NCI-H2081 treated with DMSO at 0.1 percent for 48 hours (cell line): ENCODE measurements around the gene RSKR.
A peak's percentile ranks its signal among the peaks of the same experiment; 100 is the strongest.
"Not testable (repeated sequence)": the region's sequence is repeated elsewhere in the genome, so short reads cannot be mapped to it uniquely, and the experiment has no call there.

Source experiments
- DNase-seq: peaks from one replicate; lab custom pipeline; 2025; lab: John Stamatoyannopoulos, UW

The RSKR gene

GRCh38 chr17:28578246-28579195 is 35.5 kb downstream of the RSKR start:
- DNase-seq, result no peak

GRCh38 chr17:28577466-28577824 is 36.5 kb downstream of the RSKR start:
- no peak for DNase-seq

GRCh38 chr17:28576758-28577465 is 37.1 kb downstream of the RSKR start, which contains the start of gene ALDOC:
ALDOC (minus strand) TSS chr17:28576895; CDS start chr17:28575532, 1,363 bp downstream.
- peak; percentile 33 for DNase-seq

- DNase-seq, result not testable (repeated sequence)
Measured at GRCh38 chr17:28576016-28576415, 38.0 kb downstream of the RSKR start.

- DNase-seq, result no peak
Measured at GRCh38 chr17:28575126-28575795, 38.7 kb downstream of the RSKR start.

- no peak for DNase-seq
Measured at GRCh38 chr17:28574526-28574925, 39.5 kb downstream of the RSKR start.

GRCh38 chr17:28573966-28574480 is 40.0 kb downstream of the RSKR start:
- DNase-seq, result no peak

GRCh38 chr17:28573521-28573920 is 40.5 kb downstream of the RSKR start:
- DNase-seq, result no peak

- DNase-seq, result no peak
Measured at GRCh38 chr17:28573040-28573380, 41.0 kb downstream of the RSKR start.

GRCh38 chr17:28572259-28573039 is 41.5 kb downstream of the RSKR start:
- no peak for DNase-seq

GRCh38 chr17:28571361-28572122 is 42.4 kb downstream of the RSKR start, which contains the start of gene PIGS:
PIGS (minus strand) TSS chr17:28571524; CDS start chr17:28571496, 28 bp downstream.
- DNase-seq, result peak; percentile 38

GRCh38 chr17:28570716-28571360 is 43.1 kb downstream of the RSKR start:
- no peak for DNase-seq

- DNase-seq, result no peak
Measured at GRCh38 chr17:28569446-28569845, 44.5 kb downstream of the RSKR start.

GRCh38 chr17:28567604-28568003 is 46.4 kb downstream of the RSKR start:
- DNase-seq, result no peak

GRCh38 chr17:28563475-28563874 is 50.5 kb downstream of the RSKR start:
- no peak for DNase-seq
